HG03575 (cell line): ENCODE results near the gene PRELID3B.

Experiments
- ATAC-seq: cut with Tn5 transposase; IDR thresholded peaks from one replicate; pipeline ENCODE4 v1.9.1; 2021; ENCODE audit not compliant: unreplicated experiment, insufficient number of reproducible peaks, low FRiP score; ENCODE audit errors: extremely low read depth

The PRELID3B gene

GRCh38 chr20:59042151-59042795, at the start of gene PRELID3B:
Gene PRELID3B (minus strand): TSS chr20:59042786. CDS start chr20:59042730, 56 bp downstream.
- ATAC-seq, result no peak

- ATAC-seq, result no peak
Measured at GRCh38 chr20:59087829-59088433, 45.3 kb upstream of the PRELID3B start.

- no peak for ATAC-seq
Measured at GRCh38 chr20:59086923-59087322, 44.3 kb upstream of the PRELID3B start.

GRCh38 chr20:59084041-59084850, 41.7 kb upstream of the PRELID3B start:
- no peak for ATAC-seq

GRCh38 chr20:59082981-59083380, 40.4 kb upstream of the PRELID3B start:
- ATAC-seq, result no peak

GRCh38 chr20:59082077-59082740, 39.6 kb upstream of the PRELID3B start:
- ATAC-seq, result no peak

- no peak for ATAC-seq
Measured at GRCh38 chr20:59081036-59081435, 38.5 kb upstream of the PRELID3B start.

- no peak for ATAC-seq
Measured at GRCh38 chr20:59078231-59078630, 35.6 kb upstream of the PRELID3B start.

- no peak for ATAC-seq
Measured at GRCh38 chr20:59077705-59078104, 35.1 kb upstream of the PRELID3B start.

- ATAC-seq, result no peak
Measured at GRCh38 chr20:59075934-59076508, 33.4 kb upstream of the PRELID3B start.

- no peak for ATAC-seq
Measured at GRCh38 chr20:59074456-59074855, 31.9 kb upstream of the PRELID3B start.

- ATAC-seq, result no peak
Measured at GRCh38 chr20:59073582-59073981, 31.0 kb upstream of the PRELID3B start.

- no peak for ATAC-seq
Measured at GRCh38 chr20:59071216-59071615, 28.6 kb upstream of the PRELID3B start.

GRCh38 chr20:59069026-59069425, 26.4 kb upstream of the PRELID3B start:
- no peak for ATAC-seq

GRCh38 chr20:59068534-59068933, 25.9 kb upstream of the PRELID3B start:
- no peak for ATAC-seq

- no peak for ATAC-seq
Measured at GRCh38 chr20:59064214-59064722, 21.7 kb upstream of the PRELID3B start.

GRCh38 chr20:59063358-59064213, 21.0 kb upstream of the PRELID3B start:
- no peak for ATAC-seq

GRCh38 chr20:59062081-59062480, 19.5 kb upstream of the PRELID3B start:
- no peak for ATAC-seq
